CD4-positive, alpha-beta T cell treated with Interleukin-17A for 4 hours (primary cell): ENCODE measurements around the gene ZFR.
"Not testable (repeated sequence)": the region's sequence is repeated elsewhere in the genome, so short reads cannot be mapped to it uniquely, and the experiment has no call there.

Experiments
- DNase-seq: peaks from one replicate; pipeline ENCODE4 v3.0.0-alpha.2; 2020; ENCODE audit warnings: mixed read lengths

Gene ZFR

GRCh38 chr5:32405507-32405906 lies 39.0 kb downstream of the ZFR start:
- DNase-seq, result no peak

GRCh38 chr5:32403760-32404159 lies 40.8 kb downstream of the ZFR start:
- no peak for DNase-seq

- DNase-seq, result no peak
These were observed 44.1 kb downstream of the ZFR start for GRCh38 chr5:32400401-32400800.

- not testable (repeated sequence) for DNase-seq
These were observed 45.8 kb downstream of the ZFR start for GRCh38 chr5:32398754-32399153.

GRCh38 chr5:32394981-32395380 lies 49.6 kb downstream of the ZFR start:
- no peak for DNase-seq

- DNase-seq, result no peak
These were observed 52.5 kb downstream of the ZFR start for GRCh38 chr5:32392039-32392438.

GRCh38 chr5:32390819-32391591 lies 53.5 kb downstream of the ZFR start:
- DNase-seq, result no peak

GRCh38 chr5:32388432-32389129 lies 56.0 kb downstream of the ZFR start:
- DNase-seq, result no peak

- DNase-seq, result no peak
These were observed 56.7 kb downstream of the ZFR start for GRCh38 chr5:32387841-32388240.

- DNase-seq, result no peak
These were observed 57.3 kb downstream of the ZFR start for GRCh38 chr5:32387211-32387610.

GRCh38 chr5:32384621-32385020 lies 59.9 kb downstream of the ZFR start:
- DNase-seq, result no peak

- no peak for DNase-seq
These were observed 61.0 kb downstream of the ZFR start for GRCh38 chr5:32383586-32383985.

- DNase-seq, result no peak
These were observed 61.5 kb downstream of the ZFR start for GRCh38 chr5:32383065-32383464.

- DNase-seq, result no peak
These were observed 65.1 kb downstream of the ZFR start for GRCh38 chr5:32379421-32379820.

GRCh38 chr5:32378966-32379365 lies 65.6 kb downstream of the ZFR start:
- DNase-seq, result no peak

- DNase-seq, result no peak
These were observed 74.9 kb downstream of the ZFR start for GRCh38 chr5:32369542-32370155.

- no peak for DNase-seq
These were observed 75.5 kb downstream of the ZFR start for GRCh38 chr5:32369032-32369431.

- DNase-seq, result not testable (repeated sequence)
These were observed 77.3 kb downstream of the ZFR start for GRCh38 chr5:32367271-32367670.

GRCh38 chr5:32365623-32366022 lies 78.9 kb downstream of the ZFR start:
- DNase-seq, result no peak

- DNase-seq, result no peak
These were observed 81.5 kb downstream of the ZFR start for GRCh38 chr5:32363030-32363429.

GRCh38 chr5:32362527-32362926 lies 82.0 kb downstream of the ZFR start:
- DNase-seq, result no peak

- DNase-seq, result no peak
These were observed 83.6 kb downstream of the ZFR start for GRCh38 chr5:32360906-32361305.

- DNase-seq, result no peak
These were observed 85.9 kb downstream of the ZFR start for GRCh38 chr5:32358611-32359010.

- DNase-seq, result no peak
These were observed 86.9 kb downstream of the ZFR start for GRCh38 chr5:32357658-32358057.
